HG03565 (cell line): ENCODE measurements around the gene GLIS1.

Source experiments
- ATAC-seq: cut with Tn5 transposase; IDR thresholded peaks from one replicate; pipeline ENCODE4 v1.9.1; 2021; ENCODE audit warnings: mild to moderate bottlenecking, moderate library complexity; ENCODE audit not compliant: unreplicated experiment

The GLIS1 gene

DNA sequence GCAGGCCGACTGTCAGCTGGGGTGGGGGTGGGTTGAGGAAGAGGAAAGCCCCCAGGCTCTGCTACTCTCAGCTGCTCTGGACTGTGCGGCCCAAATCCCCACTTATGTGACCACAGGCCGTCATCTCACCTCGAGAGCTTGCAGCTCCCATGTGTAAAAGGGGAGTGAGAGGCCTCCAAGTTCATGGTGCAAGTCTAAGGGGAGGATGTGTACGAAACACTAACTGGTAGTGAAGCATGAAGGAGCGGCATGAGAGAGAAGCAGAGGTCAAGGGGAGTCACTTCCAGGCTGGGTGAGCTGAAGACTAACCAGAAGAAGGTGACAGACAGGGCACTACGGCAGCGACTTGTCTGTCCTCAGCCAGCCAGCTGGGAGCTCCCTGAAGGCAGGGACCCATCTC, 43.8 kb downstream of the GLIS1 start:
- ATAC-seq = no peak

DNA sequence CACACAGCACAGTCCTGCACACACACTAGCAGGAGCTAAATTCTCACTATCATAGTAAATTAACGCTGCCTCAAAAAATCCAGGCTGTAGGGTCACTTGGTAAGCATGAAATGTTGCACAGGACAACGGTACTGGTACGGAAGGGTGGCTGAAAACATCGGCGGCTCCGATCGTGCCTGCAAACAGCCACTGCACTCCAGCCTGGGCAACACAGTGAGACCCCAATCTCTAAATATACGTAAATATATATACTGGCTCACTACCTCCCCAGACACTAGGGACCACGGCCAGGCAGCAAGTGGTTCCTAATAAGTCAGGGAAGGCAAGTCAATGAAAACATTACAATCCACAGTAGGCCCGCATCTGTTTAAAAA, 44.3 kb downstream of the GLIS1 start:
- no peak for ATAC-seq

DNA sequence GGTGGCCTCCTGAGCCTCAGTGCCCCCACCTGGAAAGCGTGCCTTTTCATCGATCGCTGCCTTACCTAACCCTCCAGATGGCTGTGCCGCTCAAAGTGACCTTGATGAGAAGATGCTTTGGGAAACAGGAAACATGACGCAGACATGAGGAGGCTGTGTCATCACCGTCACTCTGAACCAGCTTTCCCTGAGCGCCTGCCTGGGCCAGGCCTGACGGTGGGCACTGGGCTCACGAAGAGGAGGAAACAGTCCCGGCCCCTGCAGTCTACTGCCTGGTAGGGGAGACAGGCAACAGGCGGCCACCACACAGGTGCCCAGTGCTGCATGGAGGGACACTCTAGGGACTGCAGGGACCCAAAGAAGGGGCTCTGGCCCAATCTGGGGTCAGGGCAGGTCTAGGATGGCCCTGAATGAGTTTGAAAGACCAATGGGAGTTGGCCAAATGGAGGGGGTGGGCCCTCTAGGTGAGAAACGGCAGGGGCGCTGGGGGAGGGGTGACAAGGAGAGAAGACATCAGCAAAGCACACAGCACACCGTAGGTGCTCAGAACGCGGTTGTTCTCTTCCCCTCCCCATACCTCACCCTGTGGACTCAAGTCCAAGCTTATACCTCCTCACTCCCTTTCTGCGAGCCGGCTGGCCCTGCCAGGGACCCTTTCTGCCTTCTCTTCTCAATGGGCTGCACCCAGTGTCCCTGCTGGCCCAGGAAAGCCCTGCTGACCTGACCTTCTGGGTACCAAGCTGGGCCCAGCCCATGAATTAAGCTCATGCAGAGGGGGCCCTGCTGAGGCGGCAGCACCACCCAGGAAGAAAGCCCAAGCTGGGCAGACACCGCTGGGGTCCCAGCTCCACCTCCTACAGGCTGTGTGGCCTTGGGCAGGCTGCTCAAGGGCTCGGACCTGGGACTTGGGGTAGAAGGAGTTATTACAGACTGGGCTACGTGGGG, 44.9 kb downstream of the GLIS1 start:
- no peak for ATAC-seq

DNA sequence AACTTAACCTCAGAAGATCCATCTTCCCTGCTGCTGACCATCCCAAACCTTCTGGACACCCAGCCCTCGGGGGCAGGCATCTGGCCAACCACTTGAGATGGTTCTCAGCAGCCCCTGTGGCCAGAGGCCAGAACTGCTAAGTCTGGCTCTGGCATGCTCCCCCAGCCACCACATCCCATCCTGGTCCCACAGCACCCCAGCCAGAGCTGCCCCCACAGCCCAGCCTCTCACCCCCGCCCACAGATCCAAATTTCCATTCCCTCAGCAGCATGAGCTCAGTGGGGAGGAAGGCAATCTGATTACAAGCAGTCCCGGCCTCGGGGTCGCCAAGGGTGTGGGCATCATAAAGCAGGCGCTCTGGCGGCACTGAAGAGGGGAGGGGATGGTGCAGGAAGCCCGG, 45.6 kb downstream of the GLIS1 start:
- no peak for ATAC-seq

DNA sequence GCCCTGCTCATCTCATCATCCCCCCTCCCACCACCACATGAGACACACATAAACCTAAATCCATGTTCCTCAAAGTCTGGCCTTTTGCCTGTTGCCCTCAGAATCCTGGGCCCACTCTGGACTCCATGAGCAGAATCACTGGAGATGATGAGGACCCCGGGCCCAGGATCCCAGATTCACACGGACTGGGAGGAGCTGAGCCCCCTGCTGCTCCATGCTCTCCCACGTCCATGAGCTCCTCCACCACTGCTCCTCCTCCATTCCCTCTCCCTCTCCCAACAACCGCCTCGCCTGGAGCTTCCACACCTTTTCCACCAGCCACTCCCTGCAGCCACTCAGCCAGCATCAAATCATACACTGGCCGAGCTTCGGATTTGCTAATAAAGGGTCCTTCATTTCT, 47.6 kb downstream of the GLIS1 start:
- no peak for ATAC-seq

DNA sequence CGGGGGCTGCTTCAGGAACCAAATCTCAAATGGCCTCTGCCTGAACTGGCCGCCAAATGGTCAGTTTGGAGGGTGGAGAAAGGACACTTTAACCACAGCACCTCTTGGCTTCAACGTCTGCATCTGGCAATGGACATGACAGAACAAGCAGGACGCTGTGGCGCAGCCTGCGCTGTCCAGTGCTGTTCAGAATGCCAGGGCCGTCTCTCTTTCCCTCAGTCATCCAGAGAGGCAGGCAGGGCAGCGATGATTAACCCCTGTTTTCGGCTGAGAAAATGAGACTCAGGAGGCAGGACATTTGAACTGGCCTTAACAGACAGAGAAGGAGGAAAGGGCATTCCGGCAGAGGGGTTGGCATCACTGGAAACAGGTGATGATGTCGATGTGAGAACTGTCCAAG, 48.6 kb downstream of the GLIS1 start:
- no peak for ATAC-seq

DNA sequence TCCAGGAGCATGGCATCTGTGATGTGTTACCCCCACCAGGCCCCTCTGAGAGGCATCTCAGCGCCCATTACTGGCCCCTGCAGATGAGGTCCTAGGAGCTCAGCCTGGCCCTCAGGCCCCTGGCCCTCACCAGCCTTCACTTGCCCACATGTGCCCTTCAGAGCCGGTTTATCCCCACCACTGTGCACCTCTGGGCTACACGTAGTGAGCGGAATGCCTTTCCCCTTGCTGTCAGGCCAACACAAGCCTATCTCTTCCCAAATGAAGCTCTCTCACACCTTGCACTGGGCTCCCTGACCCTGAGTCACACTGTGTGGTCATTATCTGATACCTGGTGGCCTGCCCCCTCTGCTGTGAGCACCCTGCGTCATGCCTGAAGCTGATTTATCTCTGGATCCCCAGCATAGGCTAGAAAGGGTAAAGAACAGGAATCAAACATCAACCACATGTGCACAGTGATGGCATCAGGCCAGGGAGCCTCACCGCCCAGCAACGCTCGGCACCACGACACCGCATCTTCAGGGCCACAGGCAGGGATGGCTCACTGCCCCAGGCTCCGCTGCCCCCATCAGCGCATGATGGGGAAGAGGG, 49.1 kb downstream of the GLIS1 start:
- no peak for ATAC-seq

DNA sequence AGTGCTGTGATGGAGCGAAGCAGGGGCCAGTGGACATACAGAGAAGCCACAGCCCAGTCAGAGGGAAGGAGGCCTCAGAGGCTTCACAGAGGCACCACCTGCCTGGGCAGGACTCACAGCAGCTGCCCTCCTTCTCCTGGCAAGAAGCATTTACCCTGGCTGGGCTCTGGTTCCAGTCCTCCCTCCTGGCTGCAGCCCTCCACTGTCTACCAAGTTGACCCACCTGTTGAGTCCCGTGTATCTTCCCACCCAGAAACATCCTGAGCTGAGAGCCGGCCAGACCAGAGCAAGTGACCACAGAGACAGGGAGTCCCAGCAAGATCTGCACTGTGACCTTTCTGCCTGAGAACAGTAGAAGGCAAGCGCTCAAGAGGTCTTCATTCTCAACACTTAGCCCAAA, 49.7 kb downstream of the GLIS1 start:
- no peak for ATAC-seq

DNA sequence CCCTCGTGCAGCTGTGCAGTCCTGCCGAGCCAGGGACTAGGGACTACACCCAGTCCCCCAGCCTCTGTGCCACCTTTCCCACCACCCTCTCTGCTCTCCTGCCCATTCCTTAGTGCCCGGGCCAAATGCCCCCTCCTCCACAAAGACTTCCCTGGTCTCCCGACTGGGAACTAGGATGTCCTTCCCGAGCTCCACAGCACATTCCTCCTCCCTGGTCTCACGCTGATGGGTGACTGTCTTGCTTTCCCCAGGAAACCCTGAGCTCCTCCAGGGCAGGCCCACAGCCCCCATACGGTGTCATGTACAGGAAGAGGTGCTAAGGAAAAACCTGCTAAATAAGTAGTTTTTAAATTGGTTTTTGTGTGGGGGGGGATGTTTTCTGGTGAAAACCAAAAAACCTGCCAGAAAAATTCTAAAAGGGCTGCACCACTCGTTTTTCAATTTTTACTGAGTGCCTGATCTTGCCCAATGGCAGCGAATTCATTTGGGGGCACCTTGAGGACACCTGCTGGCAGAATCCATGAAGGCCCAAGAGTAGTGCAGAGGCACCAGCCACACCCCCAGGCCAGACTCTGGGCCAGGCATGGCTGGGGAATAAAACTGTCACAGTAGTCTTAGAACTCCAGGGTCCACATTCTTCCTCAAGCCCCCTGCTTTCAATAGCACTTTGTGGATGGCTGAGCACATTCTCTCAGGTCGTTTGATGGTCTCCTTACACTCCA, 50.4 kb downstream of the GLIS1 start:
- no peak for ATAC-seq

DNA sequence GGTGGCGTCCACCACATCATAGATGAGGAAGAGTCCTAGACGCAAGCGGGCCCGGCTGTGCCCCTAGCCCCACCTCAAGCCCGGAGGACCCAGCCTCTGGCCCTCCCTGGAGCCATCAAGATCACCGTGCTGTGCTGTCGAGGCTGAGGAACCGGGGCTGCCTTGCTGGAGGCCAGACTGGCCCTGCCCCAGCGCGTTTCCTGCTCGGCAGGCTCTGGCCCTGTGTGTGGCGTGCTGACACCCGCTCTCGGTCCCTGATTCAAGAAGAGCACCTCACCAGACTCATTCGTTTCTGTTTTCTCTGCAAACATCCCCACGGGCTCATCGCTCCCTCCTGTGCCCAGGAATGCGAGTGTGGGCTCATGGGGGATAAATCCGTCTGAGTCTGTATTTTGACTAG, 51.1 kb downstream of the GLIS1 start:
- ATAC-seq = no peak

DNA sequence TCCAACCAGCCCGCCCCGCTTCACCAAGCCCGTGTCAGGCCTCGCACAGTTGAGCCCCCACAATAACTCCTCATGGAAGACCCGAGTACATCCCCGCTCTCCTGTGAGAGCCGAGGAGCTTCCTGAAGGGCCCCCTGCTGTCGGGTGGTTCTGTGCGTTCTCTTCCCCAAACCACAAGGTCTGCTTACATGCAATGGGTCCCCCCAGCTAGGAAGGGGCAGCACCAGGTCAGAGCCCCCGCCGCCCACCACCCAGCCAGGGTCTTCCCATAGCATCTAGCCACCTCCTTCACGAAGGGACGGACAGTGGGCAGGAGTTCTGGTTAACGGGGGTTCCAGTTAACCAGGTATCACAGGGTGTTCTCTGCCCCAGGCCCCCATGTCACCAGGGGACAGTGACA, 51.5 kb downstream of the GLIS1 start:
- ATAC-seq = no peak

DNA sequence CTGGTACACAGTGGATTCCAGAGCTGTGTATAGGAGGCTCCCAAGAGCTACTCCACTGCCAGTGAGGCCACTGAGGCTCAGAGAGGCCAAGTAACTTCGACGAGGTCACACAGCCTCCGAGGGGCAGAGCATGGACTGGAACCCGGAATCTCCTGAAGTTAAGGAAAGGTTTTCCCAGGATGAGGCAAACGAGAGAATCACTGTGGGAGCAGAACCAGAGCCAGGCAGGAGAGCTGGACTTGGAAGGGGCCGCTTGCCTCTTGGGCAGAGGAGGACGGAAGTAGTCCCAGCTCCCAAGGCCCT, 52.0 kb downstream of the GLIS1 start:
- ATAC-seq = no peak

DNA sequence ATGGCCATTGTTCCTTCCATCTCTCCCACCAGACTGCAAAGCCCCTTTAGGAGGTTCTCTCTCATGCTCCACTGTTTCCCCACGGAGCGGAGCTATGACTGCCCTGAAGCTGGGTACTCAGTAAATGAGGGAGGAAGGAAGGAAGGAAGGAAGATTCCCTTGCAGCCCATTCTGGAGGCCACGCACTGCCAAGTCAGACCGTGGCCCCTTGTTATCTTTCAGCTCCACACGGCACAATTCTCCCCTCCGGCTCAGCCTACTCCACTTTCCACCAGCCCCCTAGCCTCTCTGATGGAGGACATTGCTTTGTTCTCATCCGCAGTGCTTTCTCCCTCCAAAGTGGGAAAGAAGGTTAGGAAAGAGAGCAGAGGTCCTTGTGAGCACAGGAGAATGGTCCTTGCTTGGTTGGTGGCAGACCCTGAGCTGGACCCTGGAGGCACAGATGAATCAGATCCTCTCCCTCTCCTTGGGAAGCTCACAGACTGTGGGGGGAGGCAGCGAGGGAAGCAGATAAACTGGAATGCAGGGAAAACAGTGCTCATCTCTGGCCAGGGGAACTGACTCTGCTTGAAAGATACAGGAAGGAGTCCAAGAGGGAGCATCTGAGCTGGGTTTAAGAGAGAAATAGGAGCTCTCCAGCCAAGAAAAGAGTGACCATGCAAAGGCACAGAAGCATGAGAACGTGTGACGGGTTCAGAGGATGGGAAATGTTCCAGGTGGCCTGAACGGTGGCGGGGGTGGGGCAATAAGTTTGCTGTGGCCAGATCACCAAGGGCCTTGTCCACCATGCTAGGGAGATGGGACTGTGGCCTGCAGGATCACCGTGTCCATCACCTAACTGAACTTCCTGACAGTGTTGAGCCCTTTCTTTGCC, 52.6 kb downstream of the GLIS1 start:
- no peak for ATAC-seq

DNA sequence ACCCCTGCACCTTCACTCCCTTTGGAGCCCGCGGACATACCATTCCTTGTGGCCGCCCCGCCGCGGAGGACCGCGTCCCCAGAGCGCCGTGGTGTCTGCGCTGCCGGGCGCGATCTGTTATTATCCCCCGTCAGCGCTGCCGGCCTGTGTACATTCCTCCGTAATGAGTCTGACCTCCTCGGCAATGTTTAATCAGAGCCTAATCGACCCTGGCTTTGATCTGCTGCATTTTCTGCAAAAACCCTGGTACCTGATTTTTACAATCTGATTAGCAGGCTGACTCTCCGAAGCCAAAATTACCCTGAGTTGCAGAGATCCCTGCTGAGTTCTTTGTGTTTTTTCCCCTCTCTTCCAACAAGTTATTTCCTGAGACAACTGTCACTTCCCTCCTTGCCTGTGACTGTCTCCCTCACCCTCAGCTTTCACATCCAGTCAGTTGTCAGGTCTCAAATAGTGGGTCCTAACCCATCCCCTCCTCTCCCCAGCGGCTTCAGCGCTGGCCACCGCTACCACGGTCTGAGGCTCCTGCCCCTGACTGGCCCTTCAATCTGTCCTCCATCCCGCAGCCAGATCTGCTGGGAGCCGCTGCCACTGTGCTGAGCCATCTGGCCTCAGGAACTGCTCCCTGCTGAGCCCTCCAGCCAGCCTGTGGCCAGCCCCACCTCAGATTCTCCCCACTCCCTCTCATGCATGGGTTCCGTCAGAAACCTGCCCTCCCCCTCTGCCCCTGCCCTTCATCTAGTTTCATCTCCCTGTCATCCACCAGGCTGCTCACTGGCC, 53.5 kb downstream of the GLIS1 start:
- no peak for ATAC-seq

DNA sequence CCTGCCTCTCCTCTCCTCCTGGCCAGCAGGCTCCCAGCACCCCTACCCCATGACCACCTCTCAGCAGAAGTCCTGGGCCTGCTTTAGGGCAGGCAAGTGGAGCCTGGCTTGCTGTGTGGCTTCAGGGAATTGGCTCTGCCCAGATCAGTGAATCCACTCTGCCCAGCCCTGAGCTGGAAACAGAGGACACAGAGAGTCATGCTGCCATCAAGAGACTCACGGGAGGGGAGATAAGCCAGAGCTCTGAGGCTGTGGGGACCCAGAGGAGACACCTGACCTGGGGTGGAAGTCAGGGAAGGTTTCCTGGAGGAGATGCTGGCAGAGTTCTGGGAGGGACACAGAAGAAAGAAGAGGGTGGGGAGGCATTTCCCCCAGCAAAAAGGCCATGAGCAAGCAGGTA, 54.2 kb downstream of the GLIS1 start:
- no peak for ATAC-seq

DNA sequence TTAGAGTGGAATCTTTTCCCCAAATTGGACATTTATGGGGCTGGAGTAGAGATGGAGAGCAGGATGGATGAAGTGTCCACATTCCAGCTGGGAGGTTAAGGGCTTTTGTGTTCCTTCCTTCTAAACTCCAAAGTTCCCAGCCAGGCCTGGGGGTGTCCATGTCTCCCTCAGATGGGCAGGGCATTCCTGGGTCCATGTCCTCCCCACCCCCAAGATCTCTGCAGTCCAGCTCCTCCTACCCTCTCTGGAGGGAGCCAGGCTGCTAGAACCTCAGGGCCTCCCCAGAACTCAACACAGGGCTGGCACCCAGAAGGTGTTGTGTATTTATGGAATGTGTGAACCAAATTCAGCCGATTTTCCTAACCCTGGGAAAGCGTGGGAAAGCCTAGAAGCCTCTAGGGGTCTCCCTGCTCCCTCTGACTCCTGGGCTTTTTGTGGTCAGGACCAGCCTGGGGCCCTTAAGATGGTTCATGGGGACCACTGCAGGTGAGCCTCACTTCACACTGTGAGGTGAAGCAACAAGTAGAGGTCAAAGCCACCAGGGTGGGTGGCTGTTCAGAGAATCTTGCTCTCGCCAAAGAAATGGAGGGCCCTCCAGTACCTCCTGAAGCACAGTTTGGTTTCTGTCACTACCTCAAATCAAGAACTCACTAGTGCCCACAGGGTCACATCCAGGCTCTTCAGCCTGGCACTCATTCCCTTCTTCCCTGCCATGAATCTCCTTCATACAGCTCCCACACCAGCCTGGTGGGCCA, 54.8 kb downstream of the GLIS1 start:
- ATAC-seq = no peak

DNA sequence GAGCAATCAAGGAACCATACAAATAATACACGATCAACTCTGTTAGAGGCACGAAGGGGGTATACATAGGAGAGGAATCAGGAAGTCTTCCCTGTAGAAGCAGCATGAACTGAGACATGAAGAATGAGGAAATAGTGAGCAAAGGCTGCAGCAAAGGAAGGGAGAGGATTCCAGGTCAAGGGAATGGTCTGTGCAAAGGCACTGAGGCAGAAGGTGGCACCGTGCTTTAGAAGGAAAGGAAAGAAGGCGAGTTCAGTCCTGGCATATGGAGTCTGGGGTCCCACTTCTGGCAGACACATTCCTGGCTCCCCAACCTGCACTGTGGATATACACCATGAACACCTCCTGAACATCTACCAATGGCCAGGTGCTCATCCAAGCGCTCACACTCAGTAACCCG, 56.1 kb downstream of the GLIS1 start:
- no peak for ATAC-seq

DNA sequence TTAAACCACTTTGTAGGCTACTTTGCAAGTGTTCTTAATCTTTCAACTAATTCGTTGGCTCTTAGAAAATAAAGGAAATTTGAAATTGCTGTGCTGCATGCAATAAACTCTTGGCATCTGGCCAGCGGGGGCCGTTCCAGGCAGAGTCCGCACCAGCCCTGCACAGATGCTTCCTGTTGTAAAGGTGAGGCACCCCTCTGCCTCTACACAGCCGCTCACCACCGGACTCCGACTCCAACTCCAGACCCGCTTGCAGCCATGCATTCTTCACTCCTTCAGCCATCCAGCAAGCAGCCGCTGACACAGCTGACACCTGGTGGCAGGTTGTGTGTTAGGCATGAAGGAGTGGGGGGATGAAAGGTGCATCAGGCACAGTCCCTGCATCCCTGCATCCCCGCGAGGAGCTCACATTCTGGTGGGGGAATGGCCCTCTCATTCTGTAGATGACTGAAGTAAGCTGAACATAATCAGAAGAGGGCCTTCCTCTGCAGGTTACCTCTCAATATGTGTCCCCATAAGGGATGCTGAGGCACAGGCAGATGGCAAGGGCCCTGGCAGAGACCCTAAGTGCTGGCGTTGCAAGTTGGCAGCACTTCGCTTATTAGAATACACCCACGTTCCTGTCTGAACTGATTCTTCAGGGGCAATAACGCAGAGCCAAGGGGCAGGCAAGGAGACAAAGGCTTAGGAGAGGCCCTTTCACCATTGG, 56.8 kb downstream of the GLIS1 start:
- no peak for ATAC-seq

DNA sequence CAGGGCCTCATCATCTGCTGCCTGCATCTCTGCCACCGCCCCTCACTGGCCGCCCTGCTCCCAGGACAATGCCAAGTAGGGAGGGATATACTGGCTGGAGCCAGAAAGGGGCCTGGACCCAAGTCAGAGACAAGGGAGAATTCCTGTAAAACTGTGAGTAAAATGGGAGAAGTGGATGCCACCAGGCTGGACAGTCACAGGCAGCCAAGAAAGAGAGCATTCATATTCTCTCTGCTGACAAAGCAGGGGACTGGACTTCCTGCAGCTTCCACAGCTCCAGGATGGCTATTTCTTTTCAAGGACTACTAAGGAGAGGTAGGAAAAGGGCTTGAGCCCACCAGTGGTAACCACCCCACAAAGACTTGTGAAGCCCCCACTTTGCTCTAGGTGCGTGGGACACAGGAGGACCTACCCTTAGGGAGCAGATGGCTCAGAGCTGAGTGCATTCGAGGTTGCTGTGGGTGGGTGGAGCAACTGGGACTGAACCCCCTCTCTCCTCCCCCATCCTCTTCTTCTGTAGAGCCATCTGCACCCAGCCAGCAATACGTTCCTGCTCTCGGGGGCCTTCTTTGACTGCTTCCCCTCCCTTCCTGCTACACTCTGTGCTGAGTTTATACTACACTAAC, 57.5 kb downstream of the GLIS1 start:
- no peak for ATAC-seq
